NB4 (cell line): ENCODE data around the gene MARVELD2.

Experiments
- DNase-seq: peaks from one replicate; pipeline ENCODE4 v3.0.0; 2010; ENCODE audit warnings: low read depth
- H3K4me3 ChIP-seq: one replicate; pipeline ENCODE4 v1.5.1; 2011; ENCODE audit warnings: mild to moderate bottlenecking, low read depth, low read length, moderate library complexity
- MYC ChIP-seq: IDR thresholded peaks from 2 replicates; pipeline ENCODE4 v1.6.1; 2011; ENCODE audit warnings: low read depth, low read length
- POLR2A ChIP-seq: IDR thresholded peaks from 2 replicates; pipeline ENCODE4 v1.6.1; 2011; ENCODE audit warnings: mild to moderate bottlenecking; ENCODE audit not compliant: insufficient read length; ENCODE audit errors: extremely low read depth
- TF ChIP-seq, protein P1 (sequence below): IDR thresholded peaks from 2 replicates; pipeline ENCODE4 v1.6.1; 2011; ENCODE audit warnings: low read depth, low read length
- TF ChIP-seq, protein P2 (sequence below): IDR thresholded peaks from one replicate; pipeline ENCODE4 v1.5.1; 2012; ENCODE audit warnings: low read depth, low read length

Gene MARVELD2, protein sequence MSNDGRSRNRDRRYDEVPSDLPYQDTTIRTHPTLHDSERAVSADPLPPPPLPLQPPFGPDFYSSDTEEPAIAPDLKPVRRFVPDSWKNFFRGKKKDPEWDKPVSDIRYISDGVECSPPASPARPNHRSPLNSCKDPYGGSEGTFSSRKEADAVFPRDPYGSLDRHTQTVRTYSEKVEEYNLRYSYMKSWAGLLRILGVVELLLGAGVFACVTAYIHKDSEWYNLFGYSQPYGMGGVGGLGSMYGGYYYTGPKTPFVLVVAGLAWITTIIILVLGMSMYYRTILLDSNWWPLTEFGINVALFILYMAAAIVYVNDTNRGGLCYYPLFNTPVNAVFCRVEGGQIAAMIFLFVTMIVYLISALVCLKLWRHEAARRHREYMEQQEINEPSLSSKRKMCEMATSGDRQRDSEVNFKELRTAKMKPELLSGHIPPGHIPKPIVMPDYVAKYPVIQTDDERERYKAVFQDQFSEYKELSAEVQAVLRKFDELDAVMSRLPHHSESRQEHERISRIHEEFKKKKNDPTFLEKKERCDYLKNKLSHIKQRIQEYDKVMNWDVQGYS

DNA sequence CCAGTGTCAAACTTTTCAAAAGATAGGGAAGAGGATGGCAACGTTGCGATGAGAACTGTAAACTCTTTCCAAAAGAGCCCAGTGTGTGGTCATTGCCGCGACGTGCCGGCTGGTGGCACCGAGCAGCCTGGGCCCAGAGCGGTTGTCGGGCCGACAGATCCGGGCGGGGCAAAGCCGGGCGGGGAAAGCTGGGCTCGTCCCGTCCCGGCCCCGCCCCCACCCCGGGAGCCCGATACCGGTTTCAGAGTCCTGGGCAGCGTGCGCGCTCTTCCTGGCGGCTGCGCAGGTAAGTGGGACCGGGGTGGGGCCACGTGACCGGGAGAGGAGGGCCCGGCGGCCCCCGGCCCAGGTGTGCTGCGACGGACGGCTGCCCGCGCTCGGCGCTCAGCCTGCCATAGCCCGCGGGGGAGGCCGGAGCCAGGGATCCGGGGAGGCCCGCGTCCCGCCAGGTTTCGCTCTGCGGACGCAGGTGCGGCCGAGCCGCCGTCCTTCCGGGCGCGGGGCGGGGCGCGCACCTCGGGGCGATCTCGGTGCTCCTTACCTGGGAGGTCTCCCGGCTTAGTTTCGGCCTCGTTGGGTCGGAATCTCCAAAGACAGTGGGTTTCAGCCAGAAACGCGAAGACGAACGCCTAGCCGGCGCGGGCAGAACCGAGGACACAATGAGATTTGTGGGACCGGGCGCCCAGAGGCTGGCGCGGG lies at the start of gene MARVELD2:
MARVELD2 (plus strand) TSS at position 232 of the 699 bp plus-strand sequence. CDS start 4,270 bp downstream, outside the sequence.
- no peak for DNase-seq
- H3K4me3 ChIP-seq: no peak within 1 kb of the TSS
- TF ChIP-seq, protein P1, sequence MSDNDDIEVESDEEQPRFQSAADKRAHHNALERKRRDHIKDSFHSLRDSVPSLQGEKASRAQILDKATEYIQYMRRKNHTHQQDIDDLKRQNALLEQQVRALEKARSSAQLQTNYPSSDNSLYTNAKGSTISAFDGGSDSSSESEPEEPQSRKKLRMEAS: no peak
- TF ChIP-seq, protein P2, sequence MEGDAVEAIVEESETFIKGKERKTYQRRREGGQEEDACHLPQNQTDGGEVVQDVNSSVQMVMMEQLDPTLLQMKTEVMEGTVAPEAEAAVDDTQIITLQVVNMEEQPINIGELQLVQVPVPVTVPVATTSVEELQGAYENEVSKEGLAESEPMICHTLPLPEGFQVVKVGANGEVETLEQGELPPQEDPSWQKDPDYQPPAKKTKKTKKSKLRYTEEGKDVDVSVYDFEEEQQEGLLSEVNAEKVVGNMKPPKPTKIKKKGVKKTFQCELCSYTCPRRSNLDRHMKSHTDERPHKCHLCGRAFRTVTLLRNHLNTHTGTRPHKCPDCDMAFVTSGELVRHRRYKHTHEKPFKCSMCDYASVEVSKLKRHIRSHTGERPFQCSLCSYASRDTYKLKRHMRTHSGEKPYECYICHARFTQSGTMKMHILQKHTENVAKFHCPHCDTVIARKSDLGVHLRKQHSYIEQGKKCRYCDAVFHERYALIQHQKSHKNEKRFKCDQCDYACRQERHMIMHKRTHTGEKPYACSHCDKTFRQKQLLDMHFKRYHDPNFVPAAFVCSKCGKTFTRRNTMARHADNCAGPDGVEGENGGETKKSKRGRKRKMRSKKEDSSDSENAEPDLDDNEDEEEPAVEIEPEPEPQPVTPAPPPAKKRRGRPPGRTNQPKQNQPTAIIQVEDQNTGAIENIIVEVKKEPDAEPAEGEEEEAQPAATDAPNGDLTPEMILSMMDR: no peak
- TF ChIP-seq MYC (no peak), POLR2A (no peak)

DNA sequence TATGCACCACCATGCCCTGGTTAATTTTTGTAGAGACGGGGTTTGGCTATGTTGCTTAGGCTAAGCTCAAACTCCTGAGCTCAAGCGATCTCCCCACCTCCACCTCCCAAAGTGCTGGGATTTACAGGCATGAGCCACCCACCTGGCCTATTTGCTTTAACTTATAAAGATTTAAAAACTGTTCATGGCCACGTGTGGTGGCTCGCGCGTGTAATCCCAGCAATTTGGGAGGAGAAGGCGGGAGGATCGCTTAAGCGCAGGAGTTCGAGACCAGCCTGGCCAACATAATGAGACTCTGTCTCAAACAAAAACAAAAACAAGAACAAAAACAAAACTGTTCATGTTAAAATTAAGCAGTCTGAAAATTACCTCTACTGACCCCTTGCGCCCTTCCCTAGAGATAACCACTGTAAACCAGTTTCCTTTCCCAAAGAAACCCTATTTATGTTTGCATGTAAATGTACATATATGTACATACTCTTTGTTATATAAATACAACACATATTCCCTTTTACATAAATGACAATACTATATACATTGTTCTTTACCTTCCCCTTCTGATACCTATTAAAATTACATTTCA lies 47.1 kb upstream of the MARVELD2 start:
- peak overlapping the region; percentile 82 for H3K4me3 ChIP-seq
- TF ChIP-seq MYC (no peak), POLR2A (no peak)
- TF ChIP-seq, protein P2: no peak
- TF ChIP-seq, protein P1: no peak
- DNase-seq: peak; percentile 24

DNA sequence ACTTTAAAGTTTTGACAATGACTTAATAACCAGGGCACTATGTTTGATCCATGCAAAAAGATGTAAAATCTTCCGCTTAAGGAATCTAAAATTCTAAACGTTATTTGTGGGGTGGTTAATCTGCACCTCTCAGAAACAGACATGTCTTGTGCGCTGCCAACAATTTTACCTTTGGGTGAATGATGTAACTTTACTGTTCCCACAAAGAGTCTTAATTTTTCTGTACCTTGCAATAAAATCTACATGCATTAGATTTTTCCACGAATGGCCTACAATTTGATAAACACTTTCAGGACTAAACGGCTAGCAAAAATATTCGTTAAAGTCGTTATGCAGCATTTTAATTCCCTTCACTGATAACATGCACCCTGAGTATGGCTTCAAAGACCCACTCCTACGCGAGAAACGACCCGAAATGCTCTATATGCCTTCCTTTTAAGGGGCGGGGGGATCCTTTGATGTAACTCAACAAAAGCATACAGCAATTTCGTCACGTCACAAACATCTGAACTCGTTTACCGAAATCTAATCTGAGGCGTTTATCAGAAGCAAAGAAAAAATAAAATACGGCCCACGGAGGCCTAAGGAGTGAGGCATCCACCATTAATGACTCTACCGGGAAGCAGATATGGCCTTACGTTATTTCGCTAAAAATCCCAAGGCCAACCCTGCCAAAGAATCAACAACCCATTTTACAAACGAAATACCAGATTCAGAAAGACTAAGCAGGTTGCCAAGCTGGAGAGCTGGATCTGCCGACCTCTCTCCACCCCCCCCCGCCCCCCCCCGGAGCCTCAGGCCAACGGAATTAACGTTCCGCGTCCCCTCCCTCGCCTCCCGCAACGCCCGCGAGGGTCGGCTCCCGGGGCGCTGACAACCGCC lies 46.2 kb upstream of the MARVELD2 start:
- TF ChIP-seq POLR2A (no peak), MYC (no peak)
- TF ChIP-seq, protein P2: no peak
- TF ChIP-seq, protein P1: no peak
- peak; percentile 62 for DNase-seq
- H3K4me3 ChIP-seq: peak overlapping the region; percentile 82

DNA sequence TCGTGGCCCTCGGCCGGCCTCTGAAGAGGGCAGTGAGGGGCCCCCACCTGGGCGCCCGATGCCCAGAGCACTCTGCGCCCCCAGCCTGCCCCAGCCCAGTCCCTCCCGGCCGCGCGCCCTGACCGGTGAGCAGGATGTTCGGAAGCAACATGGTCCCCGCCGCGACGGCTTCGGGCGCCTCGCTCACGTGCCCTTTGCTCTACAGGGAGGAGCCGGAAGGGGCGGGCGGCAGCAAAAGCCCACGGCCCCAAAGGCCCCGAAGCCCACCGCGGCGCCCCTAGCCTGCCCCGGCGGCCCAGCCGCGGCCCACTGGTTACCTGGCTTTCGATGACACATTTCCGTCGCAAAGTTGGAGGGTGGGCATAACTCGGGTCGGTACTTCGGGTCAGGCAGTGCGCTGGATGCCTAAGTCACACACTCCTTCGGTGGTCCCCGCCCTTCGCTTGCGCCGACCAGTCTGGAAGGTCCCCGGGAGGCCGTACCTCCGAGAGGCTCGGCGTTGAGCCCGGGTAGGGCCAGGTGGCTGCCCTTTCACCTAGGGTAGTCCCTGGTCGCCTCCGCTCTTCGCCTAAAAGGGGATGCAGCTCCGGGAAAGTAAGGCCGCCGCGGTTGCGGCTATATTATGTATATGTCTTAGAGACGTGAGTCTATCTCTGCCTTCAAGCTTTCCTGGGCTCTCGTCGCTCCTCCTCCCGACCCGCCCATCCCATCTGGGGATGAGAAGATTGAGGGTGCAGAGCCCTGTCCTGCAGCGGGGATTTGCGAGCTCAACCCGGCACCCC lies 45.4 kb upstream of the MARVELD2 start, which contains the start of the genes AK6, RAD17 and TAF9:
AK6 (minus strand) TSS at position 181 of the 782 bp plus-strand sequence; CDS start at position 151, 30 bp downstream.
RAD17 (plus strand) TSS at position 479 of the 782 bp plus-strand sequence. CDS start 2,391 bp downstream, outside the sequence.
TAF9 (minus strand) TSS at position 181 of the 782 bp plus-strand sequence. CDS start 3,783 bp downstream, outside the sequence.
- TF ChIP-seq POLR2A (peak; percentile 60), MYC (peak; percentile 92; the same call in 1 of the 2 replicates)
- TF ChIP-seq, protein P1: peak; percentile 89
- TF ChIP-seq, protein P2: no peak
- H3K4me3 ChIP-seq: peak within 1 kb of the TSS; percentile 82
- DNase-seq: peak; percentile 93

DNA sequence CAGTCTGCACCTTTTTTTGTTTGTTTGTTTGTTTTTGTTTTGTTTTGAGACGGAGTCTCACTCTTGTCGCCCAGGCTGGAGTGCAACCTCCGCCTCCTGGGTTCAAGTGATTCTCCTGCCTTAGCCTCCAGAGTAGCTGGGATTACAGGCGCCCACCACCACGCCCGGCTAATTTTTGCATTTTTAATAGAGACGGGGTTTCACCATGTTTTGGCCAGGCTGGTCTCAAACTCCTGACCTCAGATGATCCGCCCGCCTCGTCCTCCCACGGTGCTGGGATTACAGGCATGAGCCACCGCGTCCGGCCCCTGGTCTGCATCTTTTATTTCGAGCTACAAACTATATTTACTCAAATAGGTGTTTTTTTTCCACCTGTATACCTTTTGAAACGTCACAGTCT lies 44.6 kb upstream of the MARVELD2 start:
- H3K4me3 ChIP-seq: peak overlapping the region; percentile 82
- DNase-seq: peak; percentile 33
